Panc1 (cell line): ENCODE results near the gene EVI5. TPM values are rescaled to one million over a fixed set of nuclear protein-coding genes. Genes with fewer than 3 reads are reported as not detected.
A peak's percentile ranks its signal among the peaks of the same experiment; 100 is the strongest.

Experiments used
- ATAC-seq: fragments of 200-7000 bp; cut with Tn5 transposase; 2 replicates; pipeline ENCODE4 v1.9.1; 2020; ENCODE audit warnings: mild to moderate bottlenecking, moderate library complexity
- BruUV-seq: library from RNA; stranded (reverse); fragments of 400-500 nt; replicated peaks from 2 replicates; lab custom pipeline; 2021; lab: Mats Ljungman, UMichigan
- CTCF ChIA-PET: fragments of 300-600 bp; sonication (Branson Sonifier 250); formaldehyde crosslinking; loops from one replicate; lab custom pipeline; 2022; ENCODE audit warnings: antibody characterized with exemption; lab: Charles Lee
- POLR2A ChIA-PET: fragments of 300-600 bp; sonication (Branson Sonifier 250); formaldehyde crosslinking; loops from one replicate; lab custom pipeline; 2022; ENCODE audit warnings: antibody characterized with exemption; lab: Charles Lee
- DNase-seq: peaks from one replicate; pipeline ENCODE4 v3.0.0-alpha.2; 2010; ENCODE audit warnings: low read depth, low spot score
- H3K27ac ChIP-seq: 2 replicates; pipeline ENCODE4 v1.5.1; 2011; ENCODE audit warnings: mild to moderate bottlenecking, low read length, inconsistent platforms
- H3K27me3 ChIP-seq: fragments of 200-500 bp; sonication (Bioruptor generic); 2 replicates; pipeline ENCODE4 v1.6.0; 2014; ENCODE audit warnings: low read length, inconsistent platforms; ENCODE audit not compliant: control insufficient read depth, insufficient read depth
- H3K36me3 ChIP-seq: fragments of 200-500 bp; sonication (Bioruptor generic); 2 replicates; pipeline ENCODE4 v1.5.1; 2014; ENCODE audit warnings: inconsistent platforms, mild to moderate bottlenecking, low read length, moderate library complexity; ENCODE audit not compliant: control insufficient read depth, insufficient read depth
- H3K4me1 ChIP-seq: 2 replicates; pipeline ENCODE4 v1.5.1; 2011; ENCODE audit warnings: inconsistent platforms, mild to moderate bottlenecking, low read length, moderate library complexity; ENCODE audit not compliant: control insufficient read depth, insufficient read depth
- H3K4me3 ChIP-seq, 2 experiments: 2 replicates each; pipeline ENCODE4 v1.5.1; 2011 to 2012; ENCODE audit warnings: low read depth in 2 of 2, low read length in 2 of 2, mild to moderate bottlenecking in 2 of 2, inconsistent platforms in 1 of 2, moderate library complexity in 1 of 2
- H3K9me3 ChIP-seq: fragments of 200-500 bp; sonication (Bioruptor generic); 2 replicates; pipeline ENCODE4 v1.5.1; 2014; ENCODE audit warnings: low read depth, mild to moderate bottlenecking, inconsistent platforms, low read length, moderate library complexity; ENCODE audit not compliant: control insufficient read depth, insufficient read depth
- CTCF ChIP-seq: fragments of 450-650 bp; IDR thresholded peaks from 2 replicates; pipeline ENCODE4 v1.5.1; 2017; ENCODE audit warnings: mild to moderate bottlenecking
- POLR2AphosphoS5 ChIP-seq: IDR thresholded peaks from 2 replicates; pipeline ENCODE4 v1.6.1; 2012; ENCODE audit warnings: mild to moderate bottlenecking, low read depth, low read length, moderate library complexity
- SIN3A ChIP-seq: IDR thresholded peaks from 2 replicates; pipeline ENCODE4 v1.6.1; 2012; ENCODE audit warnings: low read depth, mild to moderate bottlenecking, low read length, moderate library complexity, borderline replicate concordance; ENCODE audit not compliant: insufficient read depth
- TCF7L2 ChIP-seq: IDR thresholded peaks from 2 replicates; pipeline ENCODE4 v1.6.1; 2011; ENCODE audit warnings: mild to moderate bottlenecking, low read depth, low read length, inconsistent platforms
- in situ Hi-C: cut with HindIII; loops from 2 replicates; pipeline ENCODE4 v1.10.0; 2016; ENCODE audit warnings: low sequenced_read_pairs, low pct_unique_long_range_greater_than_20kb
- intact Hi-C: fragments of 100-400 bp; cut with micrococcal nuclease; formaldehyde crosslinking; loops from one replicate; pipeline ENCODE4 v1.10.0; 2022; ENCODE audit not compliant: unreplicated experiment
- total RNA-seq: library from RNA; stranded (reverse); gene quantifications from one replicate; pipeline ENCODE4 v1.2.1, GENCODE V29; 2021; ENCODE audit not compliant: unreplicated experiment
- TF ChIP-seq, protein P1 (sequence below), 2 experiments: IDR thresholded peaks; 2 replicates each; pipeline ENCODE4 v1.6.1; 2011 to 2012; ENCODE audit warnings: low read depth in 2 of 2, control low read depth in 1 of 2, low read length in 1 of 2, mild to moderate bottlenecking in 1 of 2, moderate library complexity in 1 of 2; ENCODE audit not compliant: insufficient read depth in 1 of 2

The EVI5 gene
- total RNA-seq, 1 experiment from 2014 or later, result 21.2 TPM

DNA sequence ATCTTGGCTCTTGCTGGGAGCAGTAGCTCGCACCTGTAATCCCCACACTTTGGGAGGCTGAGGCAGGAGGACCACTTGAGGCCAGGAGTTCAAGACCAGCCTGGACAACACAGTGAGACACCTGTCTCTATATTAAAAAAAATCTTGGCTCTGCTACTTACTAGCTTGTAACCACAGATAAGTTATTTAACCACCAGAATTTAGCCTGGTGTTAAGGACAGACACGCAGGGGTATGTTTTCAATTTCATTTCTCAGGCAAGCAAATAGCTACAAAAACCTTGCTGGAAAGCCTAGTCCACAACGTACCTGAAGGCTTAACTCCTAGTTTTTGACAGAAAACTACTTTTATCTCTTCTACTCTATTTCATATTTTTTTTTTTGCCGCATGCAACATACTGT is 273.4 kb downstream of the EVI5 start:
- no TSS peak for BruUV-seq
- in situ Hi-C loops, result no loop called here

DNA sequence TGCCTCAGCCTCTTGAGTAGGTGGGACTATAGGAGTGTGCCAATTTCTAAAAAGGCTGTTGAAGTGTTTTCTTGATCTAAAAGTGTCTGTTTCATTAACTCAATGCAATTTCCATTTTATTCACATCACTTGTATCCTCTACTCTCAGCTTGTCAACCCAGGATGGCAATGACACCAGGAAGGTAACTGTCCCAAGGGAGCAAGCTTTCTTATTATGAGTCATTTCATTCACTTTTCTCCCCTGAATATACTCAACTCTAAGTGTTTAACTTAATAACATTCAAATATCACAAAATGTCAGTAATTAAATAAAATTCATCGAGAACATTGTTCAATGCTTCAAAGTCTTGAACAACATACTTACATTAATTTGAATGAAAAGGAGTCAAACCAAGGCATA is 275.3 kb downstream of the EVI5 start:
- DNase-seq (no peak), ATAC-seq (no peak)
- Histone ChIP-seq H3K27ac (no peak overlapping the region), H3K36me3 (no peaks in the 10 kb centered on the region), H3K4me3 (no peak overlapping the region), H3K4me1 (no peaks in the 10 kb centered on the region; the same call in 1 of the 2 replicates), H3K27me3 (no peaks in the 10 kb centered on the region), H3K9me3 (no peaks in the 10 kb centered on the region)
- in situ Hi-C loops, result no loop called here
- TF ChIP-seq TCF7L2, result no peak
- TF ChIP-seq POLR2AphosphoS5, result no peak
- TF ChIP-seq, protein P1, sequence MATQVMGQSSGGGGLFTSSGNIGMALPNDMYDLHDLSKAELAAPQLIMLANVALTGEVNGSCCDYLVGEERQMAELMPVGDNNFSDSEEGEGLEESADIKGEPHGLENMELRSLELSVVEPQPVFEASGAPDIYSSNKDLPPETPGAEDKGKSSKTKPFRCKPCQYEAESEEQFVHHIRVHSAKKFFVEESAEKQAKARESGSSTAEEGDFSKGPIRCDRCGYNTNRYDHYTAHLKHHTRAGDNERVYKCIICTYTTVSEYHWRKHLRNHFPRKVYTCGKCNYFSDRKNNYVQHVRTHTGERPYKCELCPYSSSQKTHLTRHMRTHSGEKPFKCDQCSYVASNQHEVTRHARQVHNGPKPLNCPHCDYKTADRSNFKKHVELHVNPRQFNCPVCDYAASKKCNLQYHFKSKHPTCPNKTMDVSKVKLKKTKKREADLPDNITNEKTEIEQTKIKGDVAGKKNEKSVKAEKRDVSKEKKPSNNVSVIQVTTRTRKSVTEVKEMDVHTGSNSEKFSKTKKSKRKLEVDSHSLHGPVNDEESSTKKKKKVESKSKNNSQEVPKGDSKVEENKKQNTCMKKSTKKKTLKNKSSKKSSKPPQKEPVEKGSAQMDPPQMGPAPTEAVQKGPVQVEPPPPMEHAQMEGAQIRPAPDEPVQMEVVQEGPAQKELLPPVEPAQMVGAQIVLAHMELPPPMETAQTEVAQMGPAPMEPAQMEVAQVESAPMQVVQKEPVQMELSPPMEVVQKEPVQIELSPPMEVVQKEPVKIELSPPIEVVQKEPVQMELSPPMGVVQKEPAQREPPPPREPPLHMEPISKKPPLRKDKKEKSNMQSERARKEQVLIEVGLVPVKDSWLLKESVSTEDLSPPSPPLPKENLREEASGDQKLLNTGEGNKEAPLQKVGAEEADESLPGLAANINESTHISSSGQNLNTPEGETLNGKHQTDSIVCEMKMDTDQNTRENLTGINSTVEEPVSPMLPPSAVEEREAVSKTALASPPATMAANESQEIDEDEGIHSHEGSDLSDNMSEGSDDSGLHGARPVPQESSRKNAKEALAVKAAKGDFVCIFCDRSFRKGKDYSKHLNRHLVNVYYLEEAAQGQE (IDR thresholded peaks at IDR 0.05; ENCODE audit: insufficient read depth in 1 of 2, low read depth in 2 of 2, low read length in 1 of 2), result no peak
- no peak for TF ChIP-seq SIN3A
- no peak for TF ChIP-seq CTCF
- TSS peak; percentile 57 for BruUV-seq
- ChIA-PET POLR2A (no interaction called here), CTCF (no interaction called here)
- intact Hi-C loops, result no loop called here

More for the DNA sequence above, 273.4 kb downstream of the EVI5 start:
- Histone ChIP-seq H3K36me3 (no peaks in the 10 kb centered on the region), H3K27me3 (no peaks in the 10 kb centered on the region), H3K27ac (no peak overlapping the region), H3K4me1 (no peaks in the 10 kb centered on the region), H3K4me3 (no peak overlapping the region), H3K9me3 (no peaks in the 10 kb centered on the region)
- DNase-seq (no peak), ATAC-seq (no peak)
- POLR2A ChIA-PET, result no interaction called here
- CTCF ChIA-PET, result interaction anchor here (0.7 kb wide), 1 partner anchor 322 kb away, joined by 4 read pairs; no protein-coding TSS in a partner anchor
- TF ChIP-seq SIN3A, result no peak
- TF ChIP-seq CTCF, result no peak
- no peak for TF ChIP-seq POLR2AphosphoS5
- no peak for TF ChIP-seq TCF7L2
- TF ChIP-seq, protein P1 (IDR thresholded peaks at IDR 0.05; ENCODE audit: insufficient read depth in 1 of 2, low read depth in 2 of 2, low read length in 1 of 2), result no peak
- intact Hi-C loops, result no loop called here
